Medulla oblongata (tissue), 1 donor: ENCODE results near the gene EVI5L.
A peak's percentile ranks its signal among the peaks of the same experiment; 100 is the strongest.
"Not testable (repeated sequence)": the region's sequence is repeated elsewhere in the genome, so short reads cannot be mapped to it uniquely, and the experiment has no call there.

Experiments used
- DNase-seq: peaks from one replicate; pipeline ENCODE4 v3.0.0-alpha.2; 2015; ENCODE audit errors: extremely low spot score

EVI5L gene

GRCh38 chr19:7829561-7830271 is at the start of gene EVI5L:
Gene EVI5L (plus strand): TSS chr19:7830218. CDS start chr19:7846543, 16,325 bp downstream.
- peak; percentile 100 for DNase-seq

GRCh38 chr19:7781157-7781556 is 48.9 kb upstream of the EVI5L start:
- DNase-seq, result no peak

DNA sequence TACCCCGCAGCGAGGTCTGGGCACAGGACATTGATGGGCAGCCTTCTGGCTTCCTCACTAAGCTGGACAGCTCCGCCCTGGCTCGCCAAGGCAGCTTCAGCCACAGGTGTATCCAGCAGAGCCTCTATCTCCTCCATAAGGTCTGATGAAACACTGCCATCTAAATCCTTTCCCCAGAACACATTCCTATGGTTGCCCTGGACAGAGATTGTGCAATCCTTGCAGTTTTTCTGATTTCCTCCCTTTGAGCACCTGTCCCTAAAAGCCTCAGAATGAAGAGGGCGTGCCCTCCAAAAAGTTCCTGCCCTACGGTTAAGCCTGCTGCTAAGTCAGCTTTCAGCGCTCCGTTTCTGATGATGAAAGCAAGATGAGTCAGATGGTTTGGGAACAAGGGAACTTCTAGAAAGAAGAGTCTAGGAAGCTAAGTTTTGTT is 46.0 kb upstream of the EVI5L start:
- no peak for DNase-seq

DNA sequence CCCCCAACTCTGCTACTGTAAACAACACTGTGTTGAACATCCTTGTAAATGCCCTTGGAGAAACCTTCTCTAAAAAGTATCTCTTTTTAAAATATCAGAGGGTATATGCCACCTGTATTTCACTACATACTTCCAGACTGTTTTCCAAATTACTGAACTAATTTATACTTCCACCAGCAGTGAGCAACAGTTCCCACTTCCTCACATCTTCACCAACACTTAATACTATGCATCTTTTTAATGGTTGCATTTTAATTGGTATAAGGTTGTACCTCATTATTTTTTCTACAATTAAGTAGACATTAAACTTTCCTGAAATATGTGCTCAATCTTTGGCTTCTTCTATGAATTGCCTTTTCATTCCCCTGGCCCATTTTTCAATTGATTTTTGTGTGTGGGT is 45.2 kb upstream of the EVI5L start:
- no peak for DNase-seq

DNA sequence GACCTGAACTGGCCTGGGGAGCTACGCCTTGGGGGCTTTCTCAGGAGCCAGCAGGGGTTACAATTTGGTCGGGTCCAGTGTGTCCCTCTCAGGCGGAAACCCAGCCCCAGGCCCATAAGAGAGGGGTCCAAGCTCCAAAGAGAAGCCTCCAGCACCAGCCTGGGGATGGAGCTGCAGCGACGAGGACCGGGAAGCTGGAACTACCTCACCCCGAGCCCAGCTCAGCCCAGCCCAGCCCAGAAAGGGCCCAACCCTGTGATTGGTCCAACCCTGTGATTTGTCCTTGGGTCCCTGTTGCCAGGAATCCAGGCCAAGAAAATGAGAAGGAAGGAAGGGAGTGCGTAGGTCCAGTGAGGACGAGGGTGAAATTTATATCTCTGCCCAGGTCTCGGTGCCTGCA is 42.9 kb upstream of the EVI5L start:
- no peak for DNase-seq

DNA sequence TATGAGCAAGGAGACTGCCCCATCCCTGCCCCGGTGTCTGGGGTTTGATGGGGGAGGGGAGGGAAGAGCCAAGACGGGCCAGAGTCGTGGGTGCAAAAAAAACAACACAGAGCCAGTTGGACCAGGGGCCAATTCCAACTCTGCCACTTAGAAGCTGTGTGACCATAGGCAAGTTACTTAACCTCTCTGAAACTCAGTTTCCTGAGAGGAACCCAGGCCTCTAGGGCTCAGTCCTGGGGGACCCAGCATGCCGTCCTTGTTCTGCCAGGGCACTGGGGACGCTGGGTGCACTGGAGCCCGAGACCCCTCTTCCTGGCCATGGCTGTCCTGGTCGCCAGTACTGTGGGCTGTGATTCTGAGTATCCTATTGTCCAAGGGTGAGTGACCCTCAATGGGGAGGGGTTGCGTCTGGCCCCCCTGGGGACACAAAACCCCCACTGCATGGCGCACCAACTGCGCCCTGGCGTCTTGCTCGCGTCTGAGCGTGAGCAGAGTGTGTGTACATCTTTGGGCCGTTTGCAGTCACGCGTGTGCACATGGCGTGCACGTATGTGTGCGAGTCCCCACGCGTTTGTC is 42.3 kb upstream of the EVI5L start:
- no peak for DNase-seq

GRCh38 chr19:7788178-7788932 is 41.7 kb upstream of the EVI5L start:
- no peak for DNase-seq

- DNase-seq, result no peak
Measured at GRCh38 chr19:7788933-7789323, 41.1 kb upstream of the EVI5L start.

DNA sequence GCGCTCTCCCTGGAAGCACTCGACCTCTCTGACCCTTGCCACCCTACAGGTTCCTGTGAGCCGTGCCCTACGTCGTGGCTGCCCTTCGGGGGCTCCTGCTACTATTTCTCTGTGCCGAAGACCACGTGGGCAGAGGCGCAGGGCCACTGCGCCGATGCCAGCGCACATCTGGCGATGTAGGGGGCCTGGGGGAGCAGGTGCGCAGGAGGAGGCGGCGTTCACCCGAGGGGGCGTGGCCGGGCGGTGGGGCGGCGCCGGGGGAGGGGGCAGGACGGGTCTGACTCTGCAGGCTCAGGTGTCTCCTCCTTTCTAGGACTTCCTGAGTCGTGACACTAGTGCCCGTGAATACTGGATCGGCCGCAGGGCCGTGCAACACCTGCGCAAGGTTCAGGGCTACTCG is 40.6 kb upstream of the EVI5L start:
- no peak for DNase-seq

DNA sequence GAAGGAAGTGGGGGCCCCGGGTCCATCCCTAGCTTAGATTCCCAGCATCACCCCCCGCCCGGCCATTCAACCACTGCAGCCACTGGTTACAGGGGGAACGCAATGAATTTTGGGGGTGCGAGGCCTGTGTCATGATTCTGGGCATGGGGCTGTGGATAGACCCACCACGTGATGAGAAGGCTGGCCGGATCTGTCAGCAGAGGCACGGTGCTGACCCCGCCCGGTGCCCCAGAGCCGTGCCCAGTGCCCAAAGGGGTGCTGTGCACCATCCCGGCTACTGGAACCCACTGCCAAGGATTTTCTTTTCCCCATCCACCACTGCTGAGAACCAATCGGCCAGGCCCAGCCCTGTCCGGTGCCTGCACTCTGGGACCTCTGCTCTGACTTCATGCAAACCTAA is 39.6 kb upstream of the EVI5L start:
- no peak for DNase-seq

DNA sequence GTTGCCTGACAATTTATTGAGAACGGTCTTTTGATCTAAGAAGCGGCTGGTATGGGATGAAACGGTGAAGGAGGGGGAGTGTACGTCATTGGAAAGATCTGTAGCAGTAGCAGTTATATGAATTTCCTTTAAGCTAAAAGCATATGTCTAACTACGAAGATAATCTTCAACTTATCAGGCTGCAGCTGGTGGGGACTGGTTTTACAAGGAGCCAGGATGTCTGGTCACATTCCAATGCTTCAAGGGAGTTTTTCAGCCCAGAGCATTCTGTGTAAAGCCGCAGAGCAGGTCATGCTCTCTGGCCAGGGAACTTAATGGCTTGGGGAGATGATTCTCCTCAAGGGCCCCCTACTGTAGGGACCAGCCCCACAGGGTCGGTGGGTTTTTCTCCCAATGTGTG is 37.7 kb upstream of the EVI5L start:
- DNase-seq, result no peak

GRCh38 chr19:7792701-7793100 is 37.3 kb upstream of the EVI5L start:
- not testable (repeated sequence) for DNase-seq

GRCh38 chr19:7793493-7793892 is 36.5 kb upstream of the EVI5L start:
- DNase-seq, result no peak

- no peak for DNase-seq
Measured at GRCh38 chr19:7795555-7796161, 34.4 kb upstream of the EVI5L start.

DNA sequence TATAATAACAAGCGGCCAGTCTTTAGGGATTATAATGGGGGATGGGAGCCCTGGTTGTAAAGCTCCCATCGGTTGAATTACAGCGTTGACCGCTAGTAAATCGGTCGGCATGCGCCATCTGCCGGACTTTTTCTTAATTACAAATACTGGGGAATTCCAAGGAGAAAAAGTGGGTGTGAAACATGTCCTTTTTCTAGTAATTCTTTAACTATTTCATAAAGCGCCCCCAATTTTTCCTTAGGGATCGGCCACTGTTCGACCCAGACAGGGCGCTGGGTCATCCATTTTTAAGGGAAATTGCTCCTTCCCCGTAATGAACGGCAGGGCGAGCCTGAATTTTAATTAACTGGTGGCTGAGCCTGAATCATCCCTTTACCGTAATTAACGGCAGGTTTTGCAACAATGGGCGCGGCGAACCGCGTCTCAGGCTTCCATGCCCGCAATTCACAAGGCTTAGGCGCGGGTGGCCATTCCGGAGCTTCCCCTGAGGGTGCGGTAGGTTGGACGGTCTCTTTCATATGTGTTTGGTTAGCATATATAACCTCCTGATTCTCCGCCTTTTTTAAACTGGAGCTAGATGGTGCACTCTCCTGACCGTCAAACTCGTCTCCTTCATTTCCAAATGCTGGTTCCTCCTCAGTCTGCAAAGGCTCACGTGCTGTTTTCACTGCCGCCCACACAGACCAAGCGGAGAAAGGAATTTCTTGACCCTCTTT is 30.2 kb upstream of the EVI5L start:
- peak; percentile 83 for DNase-seq

DNA sequence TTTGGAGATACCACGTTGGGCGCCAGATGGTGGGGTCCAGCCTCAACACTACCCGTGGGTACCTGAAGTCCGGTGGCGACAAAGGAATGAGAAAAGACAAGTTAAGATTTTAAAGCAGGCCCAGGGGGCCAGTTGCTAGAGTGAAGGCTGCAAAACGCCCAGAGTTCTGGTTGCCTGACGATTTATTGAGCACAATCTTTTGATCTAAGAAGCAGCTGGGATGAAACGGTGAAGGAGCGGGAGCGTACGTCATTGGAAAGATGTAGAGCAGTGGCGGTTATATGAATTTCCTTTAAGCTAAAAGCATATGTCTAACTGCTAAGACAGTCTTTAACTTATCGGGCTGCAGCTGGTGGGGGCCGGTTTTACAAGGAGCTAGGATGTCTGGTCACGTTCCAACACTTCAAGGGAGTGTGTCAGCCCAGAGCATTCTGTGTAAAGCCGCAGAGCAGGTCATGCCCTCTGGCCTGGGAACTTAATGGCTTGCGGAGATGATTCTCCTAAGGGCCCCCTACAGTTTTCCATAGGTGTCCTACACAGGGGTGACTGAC is 28.9 kb upstream of the EVI5L start:
- DNase-seq, result no peak

DNA sequence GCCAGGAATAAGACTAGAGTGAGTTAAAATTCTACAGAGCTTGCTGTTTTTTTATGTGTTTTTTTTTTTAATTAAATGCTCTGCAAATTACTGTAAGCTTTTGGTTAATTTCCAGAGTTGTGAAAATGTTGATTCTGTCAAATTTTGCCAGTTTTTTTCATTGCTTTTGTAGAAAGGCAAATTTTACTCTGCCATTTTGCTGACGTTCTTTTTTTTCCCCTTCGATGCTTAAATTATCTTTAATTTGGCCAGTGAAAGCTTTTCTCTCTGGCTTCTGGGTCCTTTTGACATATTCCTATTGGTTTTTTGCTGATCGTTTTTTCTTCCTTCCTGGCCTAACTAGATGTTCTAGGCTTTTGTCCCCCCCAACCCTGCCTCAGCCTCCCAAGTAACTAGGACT is 23.8 kb upstream of the EVI5L start:
- no peak for DNase-seq

GRCh38 chr19:7806876-7807275 is 23.1 kb upstream of the EVI5L start:
- no peak for DNase-seq

- no peak for DNase-seq
Measured at GRCh38 chr19:7808108-7808507, 21.9 kb upstream of the EVI5L start.

GRCh38 chr19:7811989-7812388 is 18.0 kb upstream of the EVI5L start:
- DNase-seq, result no peak

DNA sequence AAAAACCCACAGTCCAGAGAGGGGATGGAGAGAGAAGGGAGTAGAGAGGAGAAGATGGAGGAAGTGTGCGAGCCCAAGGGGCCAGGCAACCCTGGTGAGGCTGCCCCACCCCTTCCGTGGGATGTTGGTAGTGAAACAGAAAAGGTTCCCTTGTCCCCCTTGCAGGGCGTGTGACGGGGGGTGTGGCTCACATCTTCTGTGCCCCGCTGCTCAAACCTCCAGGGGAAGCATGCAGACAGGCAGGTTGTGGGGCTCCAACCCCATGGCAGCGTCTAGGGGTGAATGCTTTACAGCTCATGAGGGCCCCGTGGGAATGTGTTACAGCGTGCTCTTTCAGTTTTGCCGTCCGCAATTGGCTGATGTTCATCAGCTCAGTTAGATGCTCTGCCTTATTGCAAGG is 14.7 kb upstream of the EVI5L start:
- DNase-seq, result no peak

DNA sequence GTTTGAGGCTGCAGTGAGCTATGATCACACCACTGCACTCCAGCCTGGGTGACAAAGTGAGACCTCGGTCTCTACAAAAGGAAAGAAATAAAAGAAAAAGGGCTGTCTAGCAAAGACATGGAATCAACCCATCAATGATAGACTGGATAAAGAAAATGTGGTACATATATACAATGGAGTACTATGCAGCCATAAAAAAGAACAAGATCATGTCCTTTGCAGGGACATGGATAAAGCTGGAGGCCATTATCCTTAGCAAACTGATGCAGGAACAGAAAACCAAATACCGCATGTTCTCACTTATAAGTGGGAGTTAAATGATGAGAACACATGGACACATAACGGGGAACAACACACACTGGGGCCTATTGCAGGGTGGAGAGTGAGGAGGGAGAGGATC is 14.0 kb upstream of the EVI5L start:
- not testable (repeated sequence) for DNase-seq
